NCI-H128 (cell line): ENCODE measurements around the gene CBX4.

Experiments used
- DNase-seq: peaks from one replicate; lab custom pipeline; 2025; ENCODE audit not compliant: unreplicated experiment; lab: John Stamatoyannopoulos, UW

Gene CBX4

GRCh38 chr17:79814127-79814973 lies 24.9 kb downstream of the CBX4 start:
- DNase-seq = no peak

- DNase-seq = no peak
Measured at GRCh38 chr17:79813297-79814126, 25.7 kb downstream of the CBX4 start.

- no peak for DNase-seq
Measured at GRCh38 chr17:79812353-79813258, 26.6 kb downstream of the CBX4 start.

- no peak for DNase-seq
Measured at GRCh38 chr17:79811868-79812352, 27.3 kb downstream of the CBX4 start.

- no peak for DNase-seq
Measured at GRCh38 chr17:79811011-79811867, 28.0 kb downstream of the CBX4 start.

- DNase-seq = peak; percentile 71
Measured at GRCh38 chr17:79810130-79811010, 28.9 kb downstream of the CBX4 start.

- no peak for DNase-seq
Measured at GRCh38 chr17:79809530-79810129, 29.6 kb downstream of the CBX4 start.

- no peak for DNase-seq
Measured at GRCh38 chr17:79808763-79809529, 30.3 kb downstream of the CBX4 start.

GRCh38 chr17:79806863-79807720 lies 32.1 kb downstream of the CBX4 start:
- DNase-seq = no peak

- DNase-seq = no peak
Measured at GRCh38 chr17:79806446-79806760, 32.8 kb downstream of the CBX4 start.

GRCh38 chr17:79804856-79805696 lies 34.2 kb downstream of the CBX4 start:
- no peak for DNase-seq

GRCh38 chr17:79803997-79804855 lies 35.0 kb downstream of the CBX4 start:
- no peak for DNase-seq

- DNase-seq = no peak
Measured at GRCh38 chr17:79803421-79803996, 35.7 kb downstream of the CBX4 start.

- DNase-seq = no peak
Measured at GRCh38 chr17:79802736-79803420, 36.4 kb downstream of the CBX4 start.
